GM18520 (cell line): ENCODE data around the gene MAP2K7.
"Not testable (repeated sequence)": the region's sequence is repeated elsewhere in the genome, so short reads cannot be mapped to it uniquely, and the experiment has no call there.

Source experiments
- ATAC-seq: cut with Tn5 transposase; IDR thresholded peaks from one replicate; pipeline ENCODE4 v1.9.1; 2021; ENCODE audit not compliant: unreplicated experiment

Gene MAP2K7

DNA sequence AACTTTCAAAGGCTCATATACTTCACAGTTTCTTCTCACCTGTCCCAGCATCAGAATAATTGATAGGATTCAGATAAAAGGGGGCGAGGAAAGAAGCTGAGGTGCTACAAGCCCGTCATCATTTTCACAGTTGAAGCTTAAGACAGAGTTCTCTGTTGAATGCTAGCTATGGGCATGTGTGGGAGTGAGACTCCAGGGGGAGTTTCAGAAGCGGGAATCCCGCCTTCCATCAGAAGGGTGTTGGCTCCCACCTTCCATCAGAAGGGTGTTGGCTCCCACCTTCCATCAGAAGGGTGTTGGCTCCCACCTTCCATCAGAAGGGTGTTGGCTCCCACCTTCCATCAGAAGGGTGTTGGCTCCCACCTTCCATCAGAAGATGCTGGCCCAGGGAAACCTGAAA, 57.4 kb downstream of the MAP2K7 start:
- not testable (repeated sequence) for ATAC-seq

DNA sequence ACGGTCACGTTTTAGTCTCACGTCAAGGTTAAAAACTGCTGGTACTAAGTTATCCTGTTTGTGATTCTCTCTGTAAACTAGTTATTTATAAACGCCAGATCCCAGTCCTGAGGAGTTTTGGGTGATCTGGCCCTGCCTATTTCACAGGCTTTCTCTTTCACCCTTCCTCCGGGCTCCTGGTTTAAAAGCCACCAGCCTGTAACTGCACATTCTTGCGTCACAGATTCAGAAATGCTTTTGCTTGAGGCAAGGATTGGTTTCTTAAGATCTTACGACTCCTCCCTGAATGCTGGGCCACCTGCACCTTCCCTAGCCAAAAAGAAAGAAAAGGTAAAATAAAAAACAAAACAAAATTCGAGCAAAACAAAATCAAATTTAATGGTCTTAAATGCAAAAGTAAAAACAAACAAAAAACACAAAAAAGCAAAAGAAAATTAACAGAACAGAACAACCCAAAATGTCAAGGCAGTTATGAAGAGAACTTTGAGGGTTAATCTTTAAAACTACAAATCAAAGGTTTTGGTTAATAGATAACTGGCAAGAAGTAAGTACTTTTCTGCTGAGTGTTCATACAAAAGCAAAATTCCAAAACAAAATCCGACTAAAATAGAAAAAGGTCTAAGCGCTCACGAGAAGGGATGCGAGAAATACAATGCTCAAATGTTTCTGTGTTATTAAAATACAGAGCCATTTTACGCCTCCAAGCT, 58.4 kb downstream of the MAP2K7 start:
- no peak for ATAC-seq

- no peak for ATAC-seq
Observed at GRCh38 chr19:7962644-7963268, 59.1 kb downstream of the MAP2K7 start.

- no peak for ATAC-seq
Observed at GRCh38 chr19:7963566-7963965, 59.9 kb downstream of the MAP2K7 start.
